Renal cortical epithelial cell (primary cell): ENCODE data around the gene CTIF. TPM values are rescaled to one million over a fixed set of nuclear protein-coding genes. Genes with fewer than 3 reads are reported as not detected.

ENCODE experiments used
- DNase-seq: peaks from one replicate; pipeline ENCODE4 v3.0.0-alpha.2; 2011; ENCODE audit warnings: low read depth
- total RNA-seq: library from RNA; depleted of rRNA; stranded (reverse); fragments of >200 nt; gene quantifications from 2 replicates; pipeline ENCODE4 v1.2.3, GENCODE V29; 2014

CTIF gene
- total RNA-seq, 1 donor from 2014 or later = 25.8 TPM

DNA sequence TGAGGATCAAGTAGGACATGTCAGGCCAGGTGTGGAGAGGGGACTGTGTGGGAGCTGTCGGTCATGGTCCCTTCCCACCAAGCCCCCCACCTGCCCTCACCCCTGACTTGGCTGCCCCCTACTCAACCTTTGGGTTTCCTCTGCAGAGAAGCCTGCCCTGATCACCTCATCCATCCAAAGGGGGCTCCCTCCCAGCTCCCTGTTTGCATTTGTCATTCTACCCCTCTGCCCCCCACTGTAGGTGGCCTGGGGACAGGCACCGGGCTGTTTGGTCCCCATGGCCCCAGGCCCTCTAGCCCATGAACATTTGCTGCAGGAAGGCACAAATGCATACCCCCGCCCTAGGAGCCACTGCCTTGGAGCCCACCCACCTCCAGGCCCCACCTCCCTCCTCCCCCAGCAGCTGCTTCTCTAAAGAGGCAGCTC, 296.9 kb downstream of the CTIF start:
- no peak for DNase-seq

DNA sequence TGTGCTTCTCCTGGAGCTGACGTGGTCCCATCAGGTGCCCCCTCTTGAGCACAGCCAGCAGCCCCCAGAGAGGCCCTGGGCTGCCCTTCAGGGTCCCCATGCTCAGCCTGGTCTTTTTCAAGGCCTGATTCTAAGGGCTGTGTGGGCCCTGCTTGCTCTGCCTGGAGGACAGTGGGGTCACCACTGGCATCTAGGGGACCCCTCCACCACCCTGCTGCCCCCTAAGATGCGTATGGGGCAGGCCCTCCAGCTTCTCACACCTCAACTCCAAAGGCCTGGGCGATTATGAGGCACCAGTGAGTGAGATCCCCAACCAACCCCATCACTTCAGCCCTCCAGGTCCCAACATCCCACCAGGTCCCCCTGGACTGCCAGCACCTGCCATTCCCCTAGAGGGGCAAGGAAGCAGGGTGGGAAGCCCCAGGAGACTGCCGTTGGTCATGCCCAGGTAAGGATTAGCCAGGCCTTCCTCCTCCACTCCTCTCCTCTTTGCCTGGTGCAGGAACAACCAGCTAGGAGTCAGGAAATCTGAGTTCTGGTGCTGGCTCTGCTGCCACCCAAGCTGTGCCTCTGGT, 297.5 kb downstream of the CTIF start:
- no peak for DNase-seq

DNA sequence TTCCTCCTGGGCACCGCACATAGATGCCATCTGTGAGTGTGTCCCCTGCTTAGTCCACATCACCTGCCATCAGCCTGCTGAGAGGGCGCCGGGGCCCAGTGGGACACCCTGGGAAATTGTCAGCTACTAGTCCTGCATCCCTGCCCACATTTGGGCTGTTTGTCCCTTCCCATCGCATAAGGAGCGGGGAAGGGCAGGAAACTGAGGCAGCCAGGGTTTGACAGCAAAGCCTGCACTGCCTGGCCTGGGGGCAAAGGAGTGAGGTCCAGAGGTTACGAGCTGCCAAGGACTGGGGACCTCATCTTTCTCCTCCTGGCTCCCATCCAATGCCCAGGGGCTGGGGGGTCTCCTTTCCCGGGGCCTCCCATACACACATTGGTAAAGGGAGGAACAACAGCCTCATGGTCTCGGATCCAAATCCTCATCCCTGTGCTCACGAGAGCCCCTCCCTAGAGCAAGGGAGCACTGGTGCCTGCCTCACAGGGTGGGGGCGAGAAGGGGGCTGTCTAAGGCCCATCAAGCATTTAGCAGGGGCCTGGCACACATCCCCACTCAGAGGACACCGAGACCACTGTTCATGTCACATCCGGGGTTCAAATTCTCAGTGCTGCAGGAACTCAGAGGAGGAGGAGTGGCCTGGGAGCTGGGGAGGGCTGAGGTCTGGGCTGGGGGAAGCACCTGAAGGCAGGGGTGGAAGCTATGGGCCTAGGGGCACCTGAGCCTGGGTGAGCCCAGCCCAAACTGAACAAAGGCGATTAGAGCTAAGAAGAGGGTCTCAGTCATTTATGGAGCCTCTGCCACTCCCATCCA, 298.2 kb downstream of the CTIF start:
- no peak for DNase-seq

DNA sequence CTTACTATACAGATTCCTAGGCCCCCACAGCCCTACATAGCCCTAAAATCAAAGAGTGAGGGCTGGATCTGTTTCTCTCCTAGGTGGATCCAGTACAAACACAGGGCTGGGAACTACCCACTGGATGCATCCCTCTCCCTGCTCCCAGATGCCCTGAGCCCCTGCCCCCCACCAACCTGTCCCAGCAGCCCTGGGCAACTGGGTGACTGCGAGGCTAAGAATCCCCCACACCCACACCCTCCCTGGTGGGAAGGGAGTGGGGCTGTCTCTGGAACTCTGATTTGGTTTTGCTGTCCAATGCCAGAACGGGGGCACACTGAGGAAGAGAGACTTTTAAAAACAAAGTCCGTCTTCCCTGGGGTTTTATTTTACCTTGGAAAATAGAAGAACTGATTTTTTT, 298.8 kb downstream of the CTIF start:
- DNase-seq = no peak

DNA sequence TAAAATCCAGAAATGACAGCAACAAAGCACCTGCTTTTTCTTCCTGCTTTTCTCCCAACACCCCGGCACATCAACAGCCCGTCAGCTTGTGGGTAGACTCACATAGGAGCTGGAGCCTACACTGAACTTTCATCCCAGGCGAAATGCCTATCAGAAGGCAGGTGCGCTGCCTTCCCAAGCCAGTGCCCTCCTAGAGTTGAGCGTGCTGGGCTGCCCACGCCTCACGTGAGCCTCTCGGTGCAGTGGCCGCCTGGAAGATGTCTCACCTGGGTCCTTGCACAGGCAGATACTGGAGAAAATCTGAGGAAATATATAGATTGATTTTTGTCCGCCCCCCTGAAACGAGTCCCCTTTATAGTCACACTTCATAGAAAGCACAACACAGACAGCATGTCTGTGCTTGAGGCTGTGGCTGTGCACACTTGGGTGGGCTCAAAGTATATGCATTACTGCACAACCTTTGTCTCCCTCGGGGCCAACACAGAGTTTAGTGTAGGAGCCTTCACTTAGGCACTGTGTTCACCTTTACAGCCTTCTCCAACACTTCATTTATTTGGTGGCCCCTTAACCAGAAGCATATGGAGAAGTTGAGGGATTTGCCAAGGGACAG, 299.4 kb downstream of the CTIF start:
- DNase-seq = no peak

DNA sequence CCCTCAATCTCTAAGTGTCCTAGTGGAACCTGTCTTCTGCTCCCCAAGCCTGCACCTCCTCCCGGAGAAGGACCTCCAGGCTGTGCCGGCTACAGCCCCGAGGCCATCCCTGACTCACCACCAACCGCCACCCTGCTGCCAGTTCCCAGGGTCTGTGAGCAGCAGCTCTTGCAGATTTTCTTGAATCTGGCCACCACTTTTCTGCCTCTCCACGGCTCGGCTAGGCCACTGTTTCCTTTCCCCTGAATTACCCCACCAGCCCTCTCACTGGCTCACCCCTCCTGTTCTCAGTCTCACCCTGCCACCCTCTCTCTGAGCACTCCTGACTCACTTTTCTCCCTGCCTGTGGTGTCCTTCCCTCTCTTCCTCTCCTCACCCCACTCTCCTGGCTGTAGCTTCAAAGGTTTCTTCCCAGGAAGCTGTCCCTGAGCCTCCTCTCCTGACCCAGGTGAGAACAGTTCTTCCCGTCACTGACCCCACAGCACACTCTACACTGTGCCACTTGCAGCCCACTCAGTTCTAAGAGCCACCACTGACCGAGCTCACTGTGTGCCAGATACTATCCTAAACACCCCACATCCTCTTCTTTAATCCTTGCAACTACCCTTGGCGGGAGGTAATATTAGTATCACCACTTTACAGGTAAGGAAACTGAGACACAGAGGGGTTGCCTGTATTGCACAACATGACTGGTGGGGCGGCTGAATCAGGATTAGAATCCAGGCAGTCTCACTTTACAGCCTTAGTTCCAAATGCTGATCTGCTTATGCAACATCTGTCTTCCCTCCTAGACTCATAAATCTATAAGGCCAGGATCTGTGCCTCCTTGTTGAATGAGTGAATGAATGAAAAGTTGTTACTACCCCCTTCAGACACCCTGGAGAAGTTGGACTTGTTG, 300.3 kb downstream of the CTIF start:
- peak; percentile 70 for DNase-seq

DNA sequence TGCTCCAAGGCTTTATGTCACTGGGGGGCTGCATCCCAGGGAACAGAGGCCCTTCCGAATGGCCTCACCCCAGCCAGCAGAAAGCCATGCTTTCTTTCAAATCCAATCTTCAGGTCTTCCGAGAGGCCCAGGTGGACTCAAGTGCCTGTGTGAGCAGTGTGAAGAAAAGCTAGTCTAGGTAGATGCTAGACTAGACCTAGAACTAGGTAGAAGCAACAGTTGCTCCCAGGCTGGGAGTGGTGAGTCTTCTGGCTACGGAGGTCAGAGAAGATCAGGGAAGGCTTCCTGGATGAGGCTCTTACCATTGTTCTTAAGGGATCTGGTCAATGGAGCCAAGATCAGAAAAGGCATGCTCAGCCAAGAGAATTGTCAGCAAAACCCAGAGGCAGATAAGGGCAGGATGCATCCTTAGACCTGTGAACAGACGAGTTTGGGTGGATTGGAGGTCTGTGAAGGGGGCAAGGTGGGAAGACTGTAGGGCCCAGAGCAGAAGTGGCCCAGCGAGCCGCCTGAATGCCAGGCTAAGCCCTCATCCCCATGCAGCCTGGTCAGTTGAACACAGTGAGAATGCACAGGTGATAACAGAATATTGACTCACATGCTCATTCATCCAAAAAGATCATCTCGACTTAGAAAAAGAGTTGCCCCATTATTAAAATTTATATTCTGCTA, 301.1 kb downstream of the CTIF start:
- no peak for DNase-seq

DNA sequence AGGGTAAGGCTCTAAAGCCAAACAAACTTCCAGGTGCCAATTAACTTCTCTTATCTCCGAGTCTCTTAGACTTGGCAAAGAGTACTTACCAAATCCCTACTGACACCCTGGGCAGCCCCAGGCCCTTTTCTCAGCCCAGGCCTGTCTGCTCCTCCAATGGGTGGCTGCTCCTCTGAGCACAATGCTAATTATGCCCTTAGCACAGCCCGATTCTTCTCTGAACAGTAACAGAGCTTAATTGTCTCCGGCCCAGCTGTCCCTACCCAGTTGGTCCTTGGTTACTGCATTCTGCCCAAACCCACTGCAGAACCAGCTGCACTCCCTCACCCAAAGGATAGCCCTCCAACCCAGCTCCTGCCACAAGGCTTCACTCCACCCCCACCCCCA, 301.7 kb downstream of the CTIF start:
- DNase-seq = no peak

DNA sequence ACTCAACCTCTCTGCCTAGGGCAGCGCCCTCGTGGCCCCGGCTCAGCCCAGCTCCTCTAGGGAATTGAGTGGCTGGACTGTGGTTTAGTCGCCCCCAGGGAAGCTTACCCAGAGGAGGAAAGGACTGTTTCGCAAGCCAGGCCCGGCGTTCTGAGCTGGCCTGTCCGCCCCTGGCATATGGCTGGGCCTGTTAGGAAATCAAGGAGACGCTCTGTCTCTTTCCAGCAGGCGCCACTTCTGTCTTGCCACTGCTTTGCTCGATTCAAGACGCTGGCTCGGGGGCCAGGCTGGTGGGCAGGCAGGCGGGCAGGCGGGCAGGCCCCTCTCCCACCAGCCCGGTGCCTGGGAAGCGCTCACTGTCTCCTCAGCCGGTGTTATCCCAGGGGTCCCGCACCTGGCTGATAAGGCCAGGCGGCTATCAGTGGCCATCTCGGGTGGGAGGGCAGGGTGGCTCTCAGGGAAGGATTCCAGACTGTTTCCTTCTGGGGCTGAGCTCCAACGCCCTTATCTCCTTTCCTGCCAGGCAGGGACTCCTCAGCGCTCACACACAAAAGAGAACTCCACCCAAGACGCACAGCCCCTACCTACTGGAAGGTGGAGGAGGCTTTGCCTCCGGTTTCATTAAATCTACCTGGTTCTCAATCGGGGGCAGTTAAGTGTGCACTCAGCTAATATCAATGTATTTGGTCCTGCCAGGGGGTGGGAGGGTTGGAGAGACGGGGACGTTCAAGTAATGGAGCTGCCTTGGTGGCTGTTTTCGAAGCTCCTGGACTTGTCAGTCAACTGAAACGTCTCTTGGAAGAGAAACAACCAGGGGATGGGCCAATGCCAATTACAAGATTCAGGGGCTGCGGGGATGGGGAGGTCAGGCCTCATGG, 302.8 kb downstream of the CTIF start:
- peak; percentile 44 for DNase-seq

DNA sequence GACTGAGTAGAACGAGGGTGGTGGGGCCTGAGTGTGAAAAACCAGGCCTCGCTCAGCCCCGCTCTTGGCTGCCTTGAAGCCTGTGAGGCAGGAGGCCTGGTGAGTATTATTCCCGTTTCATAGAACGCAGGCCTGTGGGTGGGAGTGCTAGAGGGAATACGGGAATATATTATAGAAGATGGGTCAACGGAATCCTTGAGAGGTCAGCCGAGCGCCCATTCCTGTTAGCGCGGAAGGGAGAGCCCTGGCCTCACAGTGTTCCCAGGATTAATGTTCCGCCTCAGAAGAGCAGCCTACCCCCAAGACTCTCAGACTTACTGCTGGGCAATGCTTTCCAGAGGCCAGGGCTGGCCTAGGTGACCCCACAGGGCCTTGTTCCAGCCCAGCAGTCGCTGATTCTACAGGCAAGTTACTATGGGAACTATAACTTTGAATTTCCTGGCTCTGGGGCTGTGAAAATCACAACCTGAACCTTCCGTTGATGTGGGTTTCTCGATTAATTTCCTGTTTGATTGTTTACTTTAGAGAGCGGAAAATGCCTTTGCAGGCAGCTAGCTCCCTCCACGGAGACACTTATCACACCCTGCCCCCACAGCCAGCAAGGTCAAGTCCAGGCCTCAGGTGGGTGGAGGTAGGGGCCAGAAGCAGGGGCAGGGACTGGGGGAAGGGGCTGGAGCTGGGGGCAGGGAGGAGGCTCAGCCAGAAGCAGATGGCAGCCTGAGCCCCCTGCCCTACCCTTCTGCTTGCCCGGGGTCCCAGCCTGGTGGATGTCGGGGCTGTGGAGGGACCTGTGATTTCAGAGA, 303.6 kb downstream of the CTIF start:
- peak; percentile 95 for DNase-seq

DNA sequence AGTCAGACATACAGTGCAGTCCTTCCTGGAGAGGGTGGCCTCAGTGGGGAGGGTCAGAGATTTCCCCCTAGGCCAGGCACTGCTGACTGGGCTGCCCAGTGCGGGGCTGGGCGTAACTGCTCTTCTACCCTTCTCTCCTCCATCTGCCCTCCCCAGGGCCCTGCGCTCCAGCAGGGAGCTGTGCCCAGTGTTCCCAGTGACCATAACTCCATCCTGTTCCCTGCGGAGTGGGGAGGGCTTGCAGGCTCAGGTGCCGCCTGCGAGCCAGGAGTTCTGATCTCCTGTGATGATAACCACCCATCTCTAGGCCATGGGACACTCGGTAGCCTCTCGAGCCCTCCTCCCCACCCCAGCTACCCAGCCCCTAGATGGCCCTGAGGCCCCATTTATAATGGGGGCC, 304.3 kb downstream of the CTIF start:
- DNase-seq = no peak

DNA sequence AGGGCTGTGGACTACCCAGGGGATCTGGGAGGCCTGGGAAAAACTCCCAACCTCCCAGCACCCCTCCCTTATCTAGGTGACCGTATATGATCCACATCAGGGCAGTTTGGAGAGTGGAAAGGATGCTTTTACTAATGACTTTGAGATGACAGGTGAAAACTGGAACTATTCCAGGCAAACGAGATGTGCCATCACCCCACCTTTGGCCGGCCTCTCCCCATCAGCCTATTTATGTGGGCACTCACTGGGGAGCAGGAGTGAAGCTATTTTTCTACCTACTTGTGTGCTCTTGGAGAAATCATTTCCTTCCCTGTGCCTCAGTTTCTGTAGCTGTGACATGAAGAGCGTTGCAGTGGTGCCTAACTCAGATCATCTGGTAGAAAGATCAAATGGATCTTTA, 304.8 kb downstream of the CTIF start:
- no peak for DNase-seq

DNA sequence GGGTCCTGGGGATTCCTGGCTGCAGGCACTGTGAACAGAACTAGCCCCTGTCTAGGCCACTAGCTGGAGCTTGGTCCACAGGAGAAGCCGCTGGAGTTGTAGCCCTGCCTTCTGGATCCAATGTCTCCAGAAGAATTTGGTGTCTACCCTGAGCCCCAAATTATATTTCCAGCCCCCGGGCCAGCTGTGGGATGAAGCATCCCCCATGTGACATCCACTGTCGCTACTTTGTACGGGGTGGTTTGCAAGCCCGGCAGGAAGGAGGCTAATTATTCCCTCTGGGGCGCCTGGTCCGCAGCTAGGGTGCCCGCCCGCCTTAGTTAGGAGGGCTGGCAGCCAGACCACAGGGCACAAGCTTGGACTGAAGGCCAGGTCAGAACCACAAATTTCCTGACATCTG, 305.4 kb downstream of the CTIF start:
- DNase-seq = no peak

DNA sequence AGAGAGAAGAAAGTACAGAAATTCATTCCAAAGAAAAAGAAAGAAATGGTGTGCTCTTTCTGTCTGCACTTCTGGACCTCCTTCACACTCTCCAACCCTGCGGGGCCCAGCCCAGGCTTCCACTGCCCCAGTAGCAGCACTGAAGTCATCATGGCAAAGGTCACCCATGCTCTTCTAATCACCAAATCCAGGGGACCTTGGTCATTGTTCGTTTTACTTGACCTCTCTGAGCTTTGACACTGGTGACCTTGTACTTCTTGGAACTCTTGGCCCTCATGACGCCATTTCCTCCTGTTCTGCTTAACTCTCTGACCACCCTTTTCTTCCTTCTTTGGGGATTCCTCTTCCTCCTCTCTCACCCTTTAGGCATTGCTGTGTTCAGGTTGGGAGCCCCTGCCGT, 306.3 kb downstream of the CTIF start:
- no peak for DNase-seq

DNA sequence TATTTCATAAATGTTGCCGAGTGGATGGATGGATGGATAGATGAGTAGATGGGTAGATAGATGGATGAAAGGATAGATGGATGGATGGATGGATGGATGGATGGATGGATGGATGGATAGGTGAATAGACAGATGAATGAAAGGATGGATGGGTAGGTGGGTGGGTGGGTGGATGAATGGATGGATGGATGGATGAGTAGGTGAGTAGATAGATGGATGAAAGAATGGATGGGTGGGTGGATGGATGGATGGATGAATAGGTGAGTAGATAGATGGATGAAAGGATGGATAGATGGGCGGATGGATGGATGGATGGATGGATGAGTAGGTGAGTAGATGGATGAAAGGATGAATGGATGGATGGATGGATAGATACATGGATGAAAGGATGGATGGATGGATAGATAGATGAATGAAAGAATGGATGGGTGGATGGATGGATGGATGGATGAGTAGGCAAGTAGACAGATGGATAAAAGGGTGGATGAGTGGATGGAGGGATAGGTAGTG, 307.6 kb downstream of the CTIF start:
- DNase-seq = no peak

DNA sequence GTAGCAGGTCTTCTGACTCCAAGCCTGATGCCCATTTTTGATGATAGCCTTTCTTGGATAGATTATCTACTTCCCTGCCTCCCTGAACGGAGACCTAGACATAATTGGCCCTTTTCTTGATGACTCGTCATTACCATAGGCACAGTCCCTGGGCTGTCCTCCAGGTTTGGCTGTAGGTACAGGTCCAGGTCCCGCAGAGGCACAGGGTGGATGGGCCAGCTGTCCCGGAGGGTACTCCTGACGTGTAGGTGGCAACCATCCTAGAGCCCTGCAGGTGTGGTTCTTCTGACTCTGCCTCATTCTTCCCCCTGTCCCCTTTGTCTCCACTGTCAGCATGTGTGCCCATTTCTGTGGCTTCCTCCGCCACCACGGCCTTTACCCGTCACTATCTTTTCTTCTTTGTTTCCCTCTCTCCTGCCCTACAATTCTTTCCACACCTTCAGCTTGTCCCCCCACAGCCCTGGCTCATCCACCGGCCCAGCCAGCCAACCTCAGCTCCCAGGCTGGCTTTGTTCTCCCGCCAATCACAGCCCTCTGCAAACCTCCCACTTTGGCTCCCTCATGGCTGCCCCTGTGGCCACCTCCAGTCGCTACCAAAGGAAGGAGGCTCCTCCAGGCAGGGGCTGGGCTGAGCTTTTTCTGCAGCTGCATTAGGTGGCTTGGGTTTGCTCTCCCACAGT, 309.1 kb downstream of the CTIF start:
- DNase-seq = no peak

DNA sequence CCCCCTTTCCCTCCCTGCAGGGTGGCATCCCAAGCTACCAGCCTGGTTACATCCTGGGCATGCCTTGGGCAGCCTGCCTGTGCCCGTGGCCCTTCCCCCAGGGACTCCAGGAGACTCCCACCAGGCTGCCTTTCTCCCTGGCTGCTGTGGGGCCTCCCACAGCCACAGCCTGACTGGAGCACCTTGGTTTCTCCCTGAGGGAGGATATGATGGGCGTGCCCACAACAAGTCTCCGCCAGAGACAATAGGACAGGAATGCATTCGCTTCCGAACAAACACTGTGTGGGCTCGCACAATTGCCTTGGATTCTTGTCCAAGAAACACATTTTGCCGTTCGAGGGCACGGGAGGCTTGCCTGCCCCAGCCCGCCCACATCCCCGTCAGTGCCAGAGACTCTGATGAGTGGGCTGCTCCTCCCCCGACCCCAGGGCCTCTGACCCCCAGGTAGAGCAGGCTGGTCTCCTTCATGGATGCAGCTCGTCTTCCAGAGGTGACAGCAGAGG, 309.9 kb downstream of the CTIF start:
- DNase-seq = peak; percentile 51

DNA sequence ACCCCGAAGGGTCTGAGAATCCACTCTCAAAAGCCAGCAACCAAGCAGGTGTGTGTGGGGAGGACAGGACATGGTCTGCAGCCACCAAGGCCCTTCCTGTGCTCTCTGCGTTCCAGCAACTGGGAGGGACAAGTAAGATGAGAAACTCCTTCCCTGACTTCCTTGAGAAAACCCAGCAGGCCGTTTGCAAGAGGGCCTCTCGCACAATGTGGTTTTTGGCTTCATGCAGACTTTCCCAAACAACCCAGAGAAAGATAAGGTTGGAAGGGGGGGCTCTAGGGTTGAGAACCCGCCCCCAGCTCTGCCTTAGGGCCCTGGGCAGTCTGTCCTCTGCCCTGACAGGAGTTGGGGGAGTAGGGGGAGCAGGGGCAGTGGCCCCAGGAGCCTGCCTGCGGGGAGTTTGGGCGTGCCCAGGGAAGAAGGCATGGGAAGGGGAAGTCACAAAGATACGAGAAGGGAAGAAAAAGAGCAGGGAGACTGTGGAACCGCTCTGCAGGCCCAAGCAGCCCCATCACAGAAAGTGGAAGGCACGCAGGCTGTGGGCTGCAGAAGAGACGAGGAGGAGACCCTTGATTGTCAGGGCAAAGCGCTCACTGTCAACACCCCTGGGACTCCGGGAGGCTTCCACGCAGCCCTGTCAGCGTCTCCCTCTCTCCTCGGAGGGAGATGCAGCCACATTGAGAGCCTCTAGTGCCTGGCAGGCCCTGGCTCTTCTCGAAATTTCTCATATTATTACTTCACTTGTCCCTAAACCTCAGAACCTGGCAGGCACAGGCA, 312.2 kb downstream of the CTIF start:
- DNase-seq = no peak
